Measurements from ENCODE around the gene GLYATL1. TPM values are rescaled to one million over a fixed set of nuclear protein-coding genes. Genes with fewer than 3 reads are reported as not detected.
A peak's percentile ranks its signal among the peaks of the same experiment; 100 is the strongest.

Gene GLYATL1
- total and polyA plus RNA-seq, 2 of the 13 experiments (the other 11 are each of a cell fraction or from before 2014, with no cell fraction given): 0.17 TPM; not detected in 1

DNA sequence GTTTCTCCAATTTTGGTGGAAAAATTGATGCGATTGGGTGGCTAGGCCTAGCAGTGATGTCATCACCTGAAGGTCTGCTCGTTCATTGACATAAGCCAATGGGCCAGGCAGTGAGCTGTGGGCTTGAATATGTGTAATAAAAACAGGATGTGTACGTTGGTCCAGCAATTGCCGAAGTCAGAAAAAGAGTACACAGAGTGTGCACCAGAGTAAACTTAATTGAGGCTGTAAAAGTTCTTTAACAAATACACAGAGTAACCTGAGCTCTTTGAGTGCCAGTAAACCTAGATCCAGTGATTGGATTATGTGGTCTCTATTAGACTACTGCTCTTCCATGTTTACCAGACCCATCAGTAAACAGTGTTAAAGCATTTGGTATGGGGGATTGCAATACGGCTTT lies 13.0 kb upstream of the GLYATL1 start (continued):
- TF ChIP-seq NR2C2 (CRISPR knock-in tag; IDR thresholded peaks at IDR 0.05; ENCODE audit: borderline replicate concordance) (no peak), KLF11 (CRISPR knock-in tag; IDR thresholded peaks at IDR 0.05) (no peak), ZNF207 (IDR thresholded peaks at IDR 0.05; ENCODE audit: borderline replicate concordance) (no peak), WIZ (CRISPR knock-in tag; IDR thresholded peaks at IDR 0.05) (no peak), ZFAT (CRISPR knock-in tag; conservative IDR thresholded peaks at IDR 0.05) (no peak), ZNF747 (CRISPR knock-in tag; IDR thresholded peaks at IDR 0.05; ENCODE audit: borderline replicate concordance) (no peak)
- TF ChIP-seq, protein P1, sequence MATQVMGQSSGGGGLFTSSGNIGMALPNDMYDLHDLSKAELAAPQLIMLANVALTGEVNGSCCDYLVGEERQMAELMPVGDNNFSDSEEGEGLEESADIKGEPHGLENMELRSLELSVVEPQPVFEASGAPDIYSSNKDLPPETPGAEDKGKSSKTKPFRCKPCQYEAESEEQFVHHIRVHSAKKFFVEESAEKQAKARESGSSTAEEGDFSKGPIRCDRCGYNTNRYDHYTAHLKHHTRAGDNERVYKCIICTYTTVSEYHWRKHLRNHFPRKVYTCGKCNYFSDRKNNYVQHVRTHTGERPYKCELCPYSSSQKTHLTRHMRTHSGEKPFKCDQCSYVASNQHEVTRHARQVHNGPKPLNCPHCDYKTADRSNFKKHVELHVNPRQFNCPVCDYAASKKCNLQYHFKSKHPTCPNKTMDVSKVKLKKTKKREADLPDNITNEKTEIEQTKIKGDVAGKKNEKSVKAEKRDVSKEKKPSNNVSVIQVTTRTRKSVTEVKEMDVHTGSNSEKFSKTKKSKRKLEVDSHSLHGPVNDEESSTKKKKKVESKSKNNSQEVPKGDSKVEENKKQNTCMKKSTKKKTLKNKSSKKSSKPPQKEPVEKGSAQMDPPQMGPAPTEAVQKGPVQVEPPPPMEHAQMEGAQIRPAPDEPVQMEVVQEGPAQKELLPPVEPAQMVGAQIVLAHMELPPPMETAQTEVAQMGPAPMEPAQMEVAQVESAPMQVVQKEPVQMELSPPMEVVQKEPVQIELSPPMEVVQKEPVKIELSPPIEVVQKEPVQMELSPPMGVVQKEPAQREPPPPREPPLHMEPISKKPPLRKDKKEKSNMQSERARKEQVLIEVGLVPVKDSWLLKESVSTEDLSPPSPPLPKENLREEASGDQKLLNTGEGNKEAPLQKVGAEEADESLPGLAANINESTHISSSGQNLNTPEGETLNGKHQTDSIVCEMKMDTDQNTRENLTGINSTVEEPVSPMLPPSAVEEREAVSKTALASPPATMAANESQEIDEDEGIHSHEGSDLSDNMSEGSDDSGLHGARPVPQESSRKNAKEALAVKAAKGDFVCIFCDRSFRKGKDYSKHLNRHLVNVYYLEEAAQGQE (IDR thresholded peaks at IDR 0.05; ENCODE audit: borderline replicate concordance in 1 of 2, low read depth in 1 of 2, low read length in 2 of 2): peak in 1 of 2 experiments; percentile 23; a peak in 1 of 4 replicates
- TF ChIP-seq, protein P2, sequence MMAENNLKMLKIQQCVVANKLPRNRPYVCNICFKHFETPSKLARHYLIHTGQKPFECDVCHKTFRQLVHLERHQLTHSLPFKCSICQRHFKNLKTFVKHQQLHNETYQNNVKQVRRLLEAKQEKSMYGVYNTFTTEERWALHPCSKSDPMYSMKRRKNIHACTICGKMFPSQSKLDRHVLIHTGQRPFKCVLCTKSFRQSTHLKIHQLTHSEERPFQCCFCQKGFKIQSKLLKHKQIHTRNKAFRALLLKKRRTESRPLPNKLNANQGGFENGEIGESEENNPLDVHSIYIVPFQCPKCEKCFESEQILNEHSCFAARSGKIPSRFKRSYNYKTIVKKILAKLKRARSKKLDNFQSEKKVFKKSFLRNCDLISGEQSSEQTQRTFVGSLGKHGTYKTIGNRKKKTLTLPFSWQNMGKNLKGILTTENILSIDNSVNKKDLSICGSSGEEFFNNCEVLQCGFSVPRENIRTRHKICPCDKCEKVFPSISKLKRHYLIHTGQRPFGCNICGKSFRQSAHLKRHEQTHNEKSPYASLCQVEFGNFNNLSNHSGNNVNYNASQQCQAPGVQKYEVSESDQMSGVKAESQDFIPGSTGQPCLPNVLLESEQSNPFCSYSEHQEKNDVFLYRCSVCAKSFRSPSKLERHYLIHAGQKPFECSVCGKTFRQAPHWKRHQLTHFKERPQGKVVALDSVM (CRISPR knock-in tag; IDR thresholded peaks at IDR 0.05): no peak
- TF ChIP-seq, protein P3, sequence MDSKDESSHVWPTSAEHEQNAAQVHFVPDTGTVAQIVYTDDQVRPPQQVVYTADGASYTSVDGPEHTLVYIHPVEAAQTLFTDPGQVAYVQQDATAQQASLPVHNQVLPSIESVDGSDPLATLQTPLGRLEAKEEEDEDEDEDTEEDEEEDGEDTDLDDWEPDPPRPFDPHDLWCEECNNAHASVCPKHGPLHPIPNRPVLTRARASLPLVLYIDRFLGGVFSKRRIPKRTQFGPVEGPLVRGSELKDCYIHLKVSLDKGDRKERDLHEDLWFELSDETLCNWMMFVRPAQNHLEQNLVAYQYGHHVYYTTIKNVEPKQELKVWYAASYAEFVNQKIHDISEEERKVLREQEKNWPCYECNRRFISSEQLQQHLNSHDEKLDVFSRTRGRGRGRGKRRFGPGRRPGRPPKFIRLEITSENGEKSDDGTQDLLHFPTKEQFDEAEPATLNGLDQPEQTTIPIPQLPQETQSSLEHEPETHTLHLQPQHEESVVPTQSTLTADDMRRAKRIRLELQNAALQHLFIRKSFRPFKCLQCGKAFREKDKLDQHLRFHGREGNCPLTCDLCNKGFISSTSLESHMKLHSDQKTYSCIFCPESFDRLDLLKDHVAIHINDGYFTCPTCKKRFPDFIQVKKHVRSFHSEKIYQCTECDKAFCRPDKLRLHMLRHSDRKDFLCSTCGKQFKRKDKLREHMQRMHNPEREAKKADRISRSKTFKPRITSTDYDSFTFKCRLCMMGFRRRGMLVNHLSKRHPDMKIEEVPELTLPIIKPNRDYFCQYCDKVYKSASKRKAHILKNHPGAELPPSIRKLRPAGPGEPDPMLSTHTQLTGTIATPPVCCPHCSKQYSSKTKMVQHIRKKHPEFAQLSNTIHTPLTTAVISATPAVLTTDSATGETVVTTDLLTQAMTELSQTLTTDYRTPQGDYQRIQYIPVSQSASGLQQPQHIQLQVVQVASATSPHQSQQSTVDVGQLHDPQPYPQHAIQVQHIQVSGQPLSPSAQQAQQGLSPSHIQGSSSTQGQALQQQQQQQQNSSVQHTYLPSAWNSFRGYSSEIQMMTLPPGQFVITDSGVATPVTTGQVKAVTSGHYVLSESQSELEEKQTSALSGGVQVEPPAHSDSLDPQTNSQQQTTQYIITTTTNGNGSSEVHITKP (CRISPR knock-in tag; IDR thresholded peaks at IDR 0.05; ENCODE audit: low read depth): no peak
- TF ChIP-seq, protein P4, sequence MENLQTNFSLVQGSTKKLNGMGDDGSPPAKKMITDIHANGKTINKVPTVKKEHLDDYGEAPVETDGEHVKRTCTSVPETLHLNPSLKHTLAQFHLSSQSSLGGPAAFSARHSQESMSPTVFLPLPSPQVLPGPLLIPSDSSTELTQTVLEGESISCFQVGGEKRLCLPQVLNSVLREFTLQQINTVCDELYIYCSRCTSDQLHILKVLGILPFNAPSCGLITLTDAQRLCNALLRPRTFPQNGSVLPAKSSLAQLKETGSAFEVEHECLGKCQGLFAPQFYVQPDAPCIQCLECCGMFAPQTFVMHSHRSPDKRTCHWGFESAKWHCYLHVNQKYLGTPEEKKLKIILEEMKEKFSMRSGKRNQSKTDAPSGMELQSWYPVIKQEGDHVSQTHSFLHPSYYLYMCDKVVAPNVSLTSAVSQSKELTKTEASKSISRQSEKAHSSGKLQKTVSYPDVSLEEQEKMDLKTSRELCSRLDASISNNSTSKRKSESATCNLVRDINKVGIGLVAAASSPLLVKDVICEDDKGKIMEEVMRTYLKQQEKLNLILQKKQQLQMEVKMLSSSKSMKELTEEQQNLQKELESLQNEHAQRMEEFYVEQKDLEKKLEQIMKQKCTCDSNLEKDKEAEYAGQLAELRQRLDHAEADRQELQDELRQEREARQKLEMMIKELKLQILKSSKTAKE (CRISPR knock-in tag; IDR thresholded peaks at IDR 0.05; ENCODE audit: borderline replicate concordance): no peak
- TF ChIP-seq, protein P5, sequence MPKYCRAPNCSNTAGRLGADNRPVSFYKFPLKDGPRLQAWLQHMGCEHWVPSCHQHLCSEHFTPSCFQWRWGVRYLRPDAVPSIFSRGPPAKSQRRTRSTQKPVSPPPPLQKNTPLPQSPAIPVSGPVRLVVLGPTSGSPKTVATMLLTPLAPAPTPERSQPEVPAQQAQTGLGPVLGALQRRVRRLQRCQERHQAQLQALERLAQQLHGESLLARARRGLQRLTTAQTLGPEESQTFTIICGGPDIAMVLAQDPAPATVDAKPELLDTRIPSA (CRISPR knock-in tag; IDR thresholded peaks at IDR 0.05; ENCODE audit: borderline replicate concordance): no peak
